ENCODE data around the gene EMCN.

GRCh38 chr4:100509386-100509785 lies 8.4 kb downstream of the EMCN start:
- TF ChIP-seq POLR2A (IDR thresholded peaks at IDR 0.05; ENCODE audit: low read depth, low read length) (no peak), TAF1 (IDR thresholded peaks at IDR 0.05; ENCODE audit: borderline replicate concordance, low read depth, low read length) (no peak), POLR2AphosphoS5 (IDR thresholded peaks at IDR 0.05; ENCODE audit: low read depth, low read length) (no peak)

All from GM12892 (cell line).